DND-41 (cell line): ENCODE data around the gene KCNJ13.

Source experiments
- ATAC-seq: fragments of 200-7000 bp; cut with Tn5 transposase; 3 replicates; pipeline ENCODE4 v1.9.1; 2021; ENCODE audit warnings: low read depth; ENCODE audit not compliant: insufficient read depth
- DNase-seq: peaks from one replicate; pipeline ENCODE4 v3.0.0-alpha.2; 2020
- H2AFZ ChIP-seq: 2 replicates; pipeline ENCODE4 v1.6.0; 2012; ENCODE audit warnings: low read depth, low read length
- H3K27ac ChIP-seq: 2 replicates; pipeline ENCODE4 v1.5.1; 2012; ENCODE audit warnings: low read length, inconsistent platforms
- H3K27me3 ChIP-seq: fragments of 200-600 bp; sonication (generic); 2 replicates; pipeline ENCODE4 v1.6.0; 2012; ENCODE audit warnings: low read length, mild to moderate bottlenecking, inconsistent platforms; ENCODE audit not compliant: insufficient read depth, poor library complexity
- H3K36me3 ChIP-seq: 2 replicates; pipeline ENCODE4 v1.5.1; 2012; ENCODE audit warnings: low read length, inconsistent platforms; ENCODE audit not compliant: insufficient read depth
- H3K4me1 ChIP-seq: 2 replicates; pipeline ENCODE4 v1.5.1; 2012; ENCODE audit warnings: mild to moderate bottlenecking, low read length; ENCODE audit not compliant: insufficient read depth
- H3K4me2 ChIP-seq: 2 replicates; pipeline ENCODE4 v1.6.0; 2012; ENCODE audit warnings: mild to moderate bottlenecking, moderate library complexity, low read length, inconsistent platforms; ENCODE audit not compliant: insufficient read depth
- H3K4me3 ChIP-seq, 2 experiments: fragments of 200-600 bp in 1 of 2; shearing (Covaris generic) in 1 of 2; 2 replicates each; pipeline ENCODE4 v1.5.1; 2012 to 2016; ENCODE audit warnings: inconsistent platforms in 2 of 2, low read length in 2 of 2, mild to moderate bottlenecking in 2 of 2, low read depth in 1 of 2, moderate library complexity in 1 of 2
- H3K79me2 ChIP-seq: 2 replicates; pipeline ENCODE4 v1.6.0; 2012; ENCODE audit warnings: low read length, inconsistent platforms; ENCODE audit not compliant: insufficient read depth
- H3K9ac ChIP-seq: 2 replicates; pipeline ENCODE4 v1.6.0; 2012; ENCODE audit warnings: low read depth, mild to moderate bottlenecking, inconsistent platforms, low read length, moderate library complexity
- H3K9me3 ChIP-seq: 2 replicates; pipeline ENCODE4 v1.5.1; 2012; ENCODE audit warnings: low read length, moderate library complexity, mild to moderate bottlenecking, inconsistent platforms; ENCODE audit not compliant: insufficient read depth, severe bottlenecking
- H4K20me1 ChIP-seq: 2 replicates; pipeline ENCODE4 v1.6.0; 2012; ENCODE audit warnings: low read length; ENCODE audit not compliant: insufficient read depth
- CTCF ChIP-seq: IDR thresholded peaks from 2 replicates; pipeline ENCODE4 v1.5.1; 2012; ENCODE audit warnings: borderline replicate concordance, low read length, moderate library complexity, mild to moderate bottlenecking; ENCODE audit not compliant: poor library complexity, severe bottlenecking; ENCODE audit errors: extremely low read depth
- EZH2 ChIP-seq: IDR thresholded peaks from 3 replicates; pipeline ENCODE4 v1.6.1; 2012; ENCODE audit warnings: borderline replicate concordance, low read depth, mild to moderate bottlenecking, moderate library complexity, low read length, inconsistent platforms; ENCODE audit not compliant: severe bottlenecking

Gene KCNJ13

GRCh38 chr2:232749331-232749730 is 27.0 kb downstream of the KCNJ13 start:
- ATAC-seq (no peak), DNase-seq (no peak)
- Histone ChIP-seq H2AFZ (no peak overlapping the region), H3K4me1 (no peaks in the 10 kb centered on the region), H3K9ac (no peak overlapping the region), H3K27ac (no peak overlapping the region), H3K9me3 (no peaks in the 10 kb centered on the region), H3K79me2 (no peaks in the 10 kb centered on the region), H3K4me2 (no peak overlapping the region), H3K36me3 (peaks cover 64% of the 10 kb centered on the region; the same call in 1 of the 2 replicates), H4K20me1 (no peaks in the 10 kb centered on the region), H3K27me3 (no peaks in the 10 kb centered on the region), H3K4me3 (no peak overlapping the region)
- TF ChIP-seq EZH2, result no peak

- Histone ChIP-seq H3K4me2 (no peak overlapping the region), H3K9ac (no peak overlapping the region), H4K20me1 (no peaks in the 10 kb centered on the region), H3K27me3 (no peaks in the 10 kb centered on the region), H3K9me3 (no peaks in the 10 kb centered on the region), H3K79me2 (0 out of 2 replicates have a peak, but pooled peaks cover 3% of the 10 kb centered on the region), H3K4me3 (no peak overlapping the region), H3K4me1 (no peaks in the 10 kb centered on the region), H3K27ac (no peak overlapping the region), H2AFZ (no peak overlapping the region), H3K36me3 (peaks cover 63% of the 10 kb centered on the region)
- ATAC-seq, result no peak
- no peak for DNase-seq
- TF ChIP-seq EZH2 (no peak), CTCF (no peak)
These were observed 28.3 kb downstream of the KCNJ13 start for GRCh38 chr2:232748038-232748437.

- Histone ChIP-seq H3K9me3 (no peaks in the 10 kb centered on the region), H3K27ac (no peak overlapping the region), H3K27me3 (no peaks in the 10 kb centered on the region), H3K4me2 (no peak overlapping the region), H3K36me3 (peaks cover 37% of the 10 kb centered on the region), H3K9ac (no peak overlapping the region), H3K4me1 (no peaks in the 10 kb centered on the region), H3K4me3 (no peak overlapping the region), H2AFZ (no peak overlapping the region), H3K79me2 (0 out of 2 replicates have a peak, but pooled peaks cover 3% of the 10 kb centered on the region), H4K20me1 (no peaks in the 10 kb centered on the region)
- no peak for TF ChIP-seq EZH2
- DNase-seq (no peak), ATAC-seq (no peak)
These were observed 31.4 kb downstream of the KCNJ13 start for GRCh38 chr2:232744963-232745362.

GRCh38 chr2:232741972-232742371 is 34.4 kb downstream of the KCNJ13 start:
- Histone ChIP-seq H3K9me3 (no peaks in the 10 kb centered on the region), H3K36me3 (peaks cover 18% of the 10 kb centered on the region)
- ATAC-seq, result no peak

More at GRCh38 chr2:232741972-232742371, 34.4 kb downstream of the KCNJ13 start:
- no peak overlapping the region for H3K9ac ChIP-seq
- no peaks in the 10 kb centered on the region for H3K4me1 ChIP-seq
- no peak for DNase-seq
- H3K79me2 ChIP-seq, result 0 out of 2 replicates have a peak, but pooled peaks cover 3% of the 10 kb centered on the region
- H3K4me3 ChIP-seq, result no peak overlapping the region
- TF ChIP-seq CTCF (no peak), EZH2 (no peak)
- no peak overlapping the region for H3K4me2 ChIP-seq
- H4K20me1 ChIP-seq, result peaks cover 3% of the 10 kb centered on the region; the same call in 1 of the 2 replicates
- no peak overlapping the region for H3K27ac ChIP-seq
- no peak overlapping the region for H2AFZ ChIP-seq
- no peaks in the 10 kb centered on the region for H3K27me3 ChIP-seq
